Left kidney (tissue), 2 donors: ENCODE data around the gene CLEC4G. TPM values are rescaled to one million over a fixed set of nuclear protein-coding genes. Genes with fewer than 3 reads are reported as not detected.

ENCODE experiments used
- DNase-seq: peaks from one replicate; pipeline ENCODE4 v3.0.0-alpha.2; 2013
- polyA plus RNA-seq: library from polyadenylated mRNA; unstranded; fragments of 120-200 nt; gene quantifications from one replicate; pipeline ENCODE4 v1.2.1, GENCODE V29; 2013; ENCODE audit not compliant: insufficient read length

Gene CLEC4G
- polyA plus RNA-seq, 1 donor: not detected

DNA sequence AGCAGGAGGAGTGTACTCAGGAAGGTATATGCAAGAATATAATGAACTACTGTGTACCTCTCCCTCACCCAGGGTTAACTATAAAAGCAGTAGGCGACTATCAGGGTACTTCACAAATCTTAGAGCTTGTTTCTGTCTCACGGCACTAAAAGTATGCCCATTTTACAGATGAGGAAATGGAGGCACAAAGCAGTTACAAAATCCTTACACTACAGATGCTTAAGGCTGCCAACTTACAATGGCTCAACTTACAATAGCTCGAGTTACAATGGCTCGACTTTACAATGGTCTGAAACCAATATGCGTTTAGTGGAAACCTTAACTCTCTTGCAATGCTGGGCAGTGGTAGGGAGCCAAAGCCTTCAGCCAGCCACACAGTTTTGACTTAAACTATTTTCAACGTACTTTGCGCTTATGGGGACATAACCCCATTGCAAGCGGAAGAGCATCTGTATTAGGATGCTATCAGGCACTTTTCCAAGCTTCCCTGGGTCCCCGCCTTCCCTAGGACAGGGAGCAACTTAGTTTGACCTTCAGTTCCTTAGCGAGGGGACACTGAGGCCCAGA is 34.1 kb downstream of the CLEC4G start:
- no peak for DNase-seq

GRCh38 chr19:7694499-7694898 is 37.4 kb downstream of the CLEC4G start:
- DNase-seq: no peak

- DNase-seq: no peak
Observed at GRCh38 chr19:7692417-7693088, 39.4 kb downstream of the CLEC4G start.

DNA sequence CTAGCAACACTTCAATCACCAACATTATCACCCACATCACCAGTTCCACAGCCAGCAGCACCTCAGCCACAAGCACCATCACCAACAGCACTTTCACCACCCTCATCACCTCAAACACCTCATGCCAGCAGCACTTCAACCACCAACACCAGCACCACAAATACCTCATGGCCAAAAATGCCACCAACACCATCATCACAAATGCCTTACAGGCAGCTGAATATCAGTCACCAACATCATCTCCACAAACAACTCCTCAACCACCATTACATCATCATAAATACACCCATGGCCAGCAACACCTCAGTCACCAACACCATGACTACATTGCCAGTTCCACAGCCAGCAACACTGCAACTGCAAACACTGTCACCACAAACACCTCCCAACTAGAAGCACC is 40.4 kb downstream of the CLEC4G start:
- no peak for DNase-seq

DNA sequence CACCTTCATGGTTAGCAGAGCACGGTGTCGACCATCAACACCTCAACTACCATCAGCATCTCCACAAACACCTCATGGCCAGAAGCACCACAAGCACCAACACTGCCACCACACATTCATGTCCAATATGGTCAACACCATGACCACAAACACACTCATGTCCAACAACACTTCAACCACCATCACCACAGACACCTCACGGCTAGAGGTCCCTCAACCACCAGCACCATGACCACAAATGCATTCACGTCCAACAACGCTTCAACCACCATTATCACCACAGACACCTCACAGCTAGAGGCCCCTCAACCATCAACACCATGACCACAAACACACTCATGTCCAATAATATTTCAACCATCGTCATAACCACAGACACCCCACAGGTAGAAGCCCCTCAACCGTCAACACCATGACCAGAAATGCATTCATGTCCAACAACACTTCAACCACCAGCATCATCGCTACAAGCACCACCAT is 41.1 kb downstream of the CLEC4G start:
- no peak for DNase-seq

- no peak for DNase-seq
Observed at GRCh38 chr19:7689165-7689564, 42.7 kb downstream of the CLEC4G start.

- no peak for DNase-seq
Observed at GRCh38 chr19:7687177-7687576, 44.7 kb downstream of the CLEC4G start.

- no peak for DNase-seq
Observed at GRCh38 chr19:7685546-7686445, 46.1 kb downstream of the CLEC4G start.

- no peak for DNase-seq
Observed at GRCh38 chr19:7682175-7682855, 49.6 kb downstream of the CLEC4G start.

GRCh38 chr19:7681340-7682174 is 50.4 kb downstream of the CLEC4G start:
- peak; percentile 80 for DNase-seq

- peak; percentile 85 for DNase-seq
Observed at GRCh38 chr19:7680606-7681339, 51.1 kb downstream of the CLEC4G start, which contains the start of gene TRAPPC5. TRAPPC5 (plus strand) TSS chr19:7680833; CDS start chr19:7682254, 1,421 bp downstream.

- DNase-seq: no peak
Observed at GRCh38 chr19:7679771-7680605, 51.9 kb downstream of the CLEC4G start.

DNA sequence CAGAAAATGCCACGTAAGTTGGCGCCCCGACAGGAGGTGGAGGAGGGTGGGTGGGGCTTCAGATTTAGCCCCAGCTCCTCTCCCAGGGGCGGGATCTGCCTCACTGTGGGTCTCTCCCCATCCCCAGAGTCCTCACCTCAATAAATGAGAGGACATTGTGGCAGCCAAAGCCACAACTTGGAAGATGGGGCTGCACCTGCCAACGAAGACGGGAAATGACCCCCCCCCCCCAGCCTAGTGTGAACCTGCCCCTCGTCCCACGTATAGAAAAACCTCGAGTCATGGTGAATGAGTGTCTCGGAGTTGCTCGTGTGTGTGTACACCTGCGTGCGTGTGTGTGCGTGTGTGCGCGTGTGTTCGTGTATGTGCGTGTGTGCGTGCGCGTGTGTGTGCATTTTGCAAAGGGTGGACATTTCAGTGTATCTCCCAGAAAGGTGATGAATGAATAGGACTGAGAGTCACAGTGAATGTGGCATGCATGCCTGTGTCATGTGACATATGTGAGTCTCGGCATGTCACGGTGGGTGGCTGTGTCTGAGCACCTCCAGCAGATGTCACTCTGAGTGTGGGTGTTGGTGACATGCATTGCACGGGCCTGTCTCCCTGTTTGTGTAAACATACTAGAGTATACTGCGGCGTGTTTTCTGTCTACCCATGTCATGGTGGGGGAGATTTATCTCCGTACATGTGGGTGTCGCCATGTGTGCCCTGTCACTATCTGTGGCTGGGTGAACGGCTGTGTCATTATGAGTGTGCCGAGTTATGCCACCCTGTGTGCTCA is 52.7 kb downstream of the CLEC4G start:
- no peak for DNase-seq

Other genes starting within 250 kb of the CLEC4G start
- gene PEX11G, start 243.1 kb downstream of the CLEC4G start, polyA plus RNA-seq: 4.3 TPM
- gene ZNF358, start 216.0 kb downstream of the CLEC4G start, polyA plus RNA-seq: 34.6 TPM
- 17.0 TPM for gene MCOLN1, start 209.5 kb downstream of the CLEC4G start, polyA plus RNA-seq
- gene PNPLA6, start 196.4 kb downstream of the CLEC4G start, polyA plus RNA-seq: 35.1 TPM
- gene CAMSAP3, start 136.2 kb downstream of the CLEC4G start, polyA plus RNA-seq: 18.9 TPM
- 29.4 TPM for gene XAB2, start 102.6 kb downstream of the CLEC4G start, polyA plus RNA-seq
- 114 TPM for gene PET100, start 102.3 kb downstream of the CLEC4G start, polyA plus RNA-seq
- 0.80 TPM for gene PCP2, start 98.4 kb downstream of the CLEC4G start, polyA plus RNA-seq
- gene STXBP2, start 95.0 kb downstream of the CLEC4G start, polyA plus RNA-seq: 74.5 TPM
- 0.40 TPM for gene RETN, start 63.1 kb downstream of the CLEC4G start, polyA plus RNA-seq
- not detected for gene MCEMP1, start 55.0 kb downstream of the CLEC4G start, polyA plus RNA-seq
- 34.1 TPM for gene TRAPPC5, start 51.3 kb downstream of the CLEC4G start, polyA plus RNA-seq
- not detected for gene FCER2, start 30.0 kb downstream of the CLEC4G start, polyA plus RNA-seq
- gene CD209, start 15.4 kb upstream of the CLEC4G start, polyA plus RNA-seq: 1.4 TPM
- gene CLEC4M, start 31.1 kb upstream of the CLEC4G start, polyA plus RNA-seq: 1.8 TPM
- 16.5 TPM for gene EVI5L, start 98.1 kb upstream of the CLEC4G start, polyA plus RNA-seq
- gene PRR36, start 142.3 kb upstream of the CLEC4G start, polyA plus RNA-seq: 5.9 TPM
- gene LRRC8E, start 156.4 kb upstream of the CLEC4G start, polyA plus RNA-seq: 2.0 TPM
- gene MAP2K7, start 171.8 kb upstream of the CLEC4G start, polyA plus RNA-seq: 26.9 TPM
- 0.42 TPM for gene TGFBR3L, start 182.7 kb upstream of the CLEC4G start, polyA plus RNA-seq
- gene SNAPC2, start 188.2 kb upstream of the CLEC4G start, polyA plus RNA-seq: 12.6 TPM
- 12.6 TPM for gene CTXN1, start 194.0 kb upstream of the CLEC4G start, polyA plus RNA-seq
- 46.7 TPM for gene TIMM44, start 211.6 kb upstream of the CLEC4G start, polyA plus RNA-seq